ENCODE measurements around the gene MCF2L2.
A peak's percentile ranks its signal among the peaks of the same experiment; 100 is the strongest.

MCF2L2 gene

GRCh38 chr3:183161552-183162336 is 266.7 kb downstream of the MCF2L2 start:
- DNase-seq (ENCODE audit: low read depth), result no peak

- DNase-seq (ENCODE audit: low read depth), result no peak
Observed at GRCh38 chr3:183160616-183161015, 267.8 kb downstream of the MCF2L2 start.

GRCh38 chr3:183159333-183159732 is 269.1 kb downstream of the MCF2L2 start:
- DNase-seq (ENCODE audit: low read depth), result no peak

- peak; percentile 39 for DNase-seq (ENCODE audit: low read depth)
Observed at GRCh38 chr3:183158551-183159006, 269.8 kb downstream of the MCF2L2 start.

- no peak for DNase-seq (ENCODE audit: low read depth)
Observed at GRCh38 chr3:183158113-183158512, 270.3 kb downstream of the MCF2L2 start.

GRCh38 chr3:183156266-183156665 is 272.2 kb downstream of the MCF2L2 start:
- DNase-seq (ENCODE audit: low read depth), result no peak

GRCh38 chr3:183155499-183155898 is 272.9 kb downstream of the MCF2L2 start:
- no peak for DNase-seq (ENCODE audit: low read depth)

GRCh38 chr3:183153210-183153950 is 275.0 kb downstream of the MCF2L2 start:
- DNase-seq (ENCODE audit: low read depth), result no peak

- no peak for DNase-seq (ENCODE audit: low read depth)
Observed at GRCh38 chr3:183151821-183152351, 276.5 kb downstream of the MCF2L2 start.

- no peak for DNase-seq (ENCODE audit: low read depth)
Observed at GRCh38 chr3:183151086-183151485, 277.3 kb downstream of the MCF2L2 start.

- no peak for DNase-seq (ENCODE audit: low read depth)
Observed at GRCh38 chr3:183149915-183150750, 278.3 kb downstream of the MCF2L2 start.

- DNase-seq (ENCODE audit: low read depth), result peak; percentile 39
Observed at GRCh38 chr3:183148056-183148455, 280.4 kb downstream of the MCF2L2 start.

GRCh38 chr3:183144363-183144762 is 284.1 kb downstream of the MCF2L2 start:
- DNase-seq (ENCODE audit: low read depth), result no peak

- peak; percentile 10 for DNase-seq (ENCODE audit: low read depth)
Observed at GRCh38 chr3:183142199-183142598, 286.2 kb downstream of the MCF2L2 start.

- no peak for DNase-seq (ENCODE audit: low read depth)
Observed at GRCh38 chr3:183134844-183135243, 293.6 kb downstream of the MCF2L2 start.

- no peak for DNase-seq (ENCODE audit: low read depth)
Observed at GRCh38 chr3:183132409-183132808, 296.0 kb downstream of the MCF2L2 start.

GRCh38 chr3:183131735-183132134 is 296.7 kb downstream of the MCF2L2 start:
- peak; percentile 60 for DNase-seq (ENCODE audit: low read depth)

GRCh38 chr3:183131186-183131725 is 297.2 kb downstream of the MCF2L2 start:
- DNase-seq (ENCODE audit: low read depth), result no peak

GRCh38 chr3:183129243-183129642 is 299.2 kb downstream of the MCF2L2 start:
- no peak for DNase-seq (ENCODE audit: low read depth)

- DNase-seq (ENCODE audit: low read depth), result no peak
Observed at GRCh38 chr3:183128709-183129108, 299.7 kb downstream of the MCF2L2 start.
